ENCODE data around the gene AATF. TPM values are rescaled to one million over a fixed set of nuclear protein-coding genes. Genes with fewer than 3 reads are reported as not detected.

Gene AATF
- total and polyA plus RNA-seq, 12 donors, result 21.0 to 68.2 (median 41.1) TPM

GRCh38 chr17:37094391-37094790 is 145.6 kb downstream of the AATF start:
- Histone ChIP-seq H3K36me3 (replicated peaks in 1 of 2) (peaks cover 0 to 19% of the 10 kb centered on the region in 2 donors), H3K27ac (peak overlapping the region in 3 of 5 donors; percentile 13 to 45 (median 26)), H3K4me3 (no peak overlapping the region)

GRCh38 chr17:37096071-37096470 is 147.3 kb downstream of the AATF start:
- no peak for TF ChIP-seq CTCF (IDR thresholded peaks at IDR 0.05)
- TF ChIP-seq POLR2A (IDR thresholded peaks at IDR 0.05), result no peak
- no peak overlapping the region for H3K27ac ChIP-seq
- peaks cover 6 to 9% of the 10 kb centered on the region in 2 donors for H3K4me1 ChIP-seq (replicated peaks in 1 of 2)
- no peaks in the 10 kb centered on the region for H3K9me3 ChIP-seq (replicated peaks in 1 of 3)
- peaks cover 0 to 19% of the 10 kb centered on the region in 2 donors for H3K36me3 ChIP-seq (replicated peaks in 1 of 2)
- H3K27me3 ChIP-seq, result no peaks in the 10 kb centered on the region
- intact Hi-C loops (cut with DNase I), result no loop called here
- no peak overlapping the region for H3K4me3 ChIP-seq
- no peak for DNase-seq
- WGBS, 4 donors, result 95 to 100% (median 98%) methylated on average over 2 of the region's 2 CpGs

More at GRCh38 chr17:37094391-37094790, 145.6 kb downstream of the AATF start:
- Histone ChIP-seq H3K9me3 (replicated peaks in 1 of 3) (no peaks in the 10 kb centered on the region), H3K4me1 (replicated peaks in 1 of 2) (peaks cover 6 to 9% of the 10 kb centered on the region in 2 donors), H3K27me3 (no peaks in the 10 kb centered on the region)
- TF ChIP-seq CTCF (IDR thresholded peaks at IDR 0.05), result no peak
- no peak for DNase-seq
- intact Hi-C loops (cut with DNase I), result no loop called here
- WGBS, 4 donors, result 53 to 80% (median 61%) methylated on average over 2 to 4 of the region's 4 CpGs

- Histone ChIP-seq H3K4me3 (no peak overlapping the region), H3K36me3 (replicated peaks in 1 of 2) (peaks cover 0 to 19% of the 10 kb centered on the region in 2 donors), H3K27ac (no peak overlapping the region), H3K27me3 (no peaks in the 10 kb centered on the region), H3K9me3 (replicated peaks in 1 of 3) (no peaks in the 10 kb centered on the region), H3K4me1 (replicated peaks in 1 of 2) (peaks cover 6 to 9% of the 10 kb centered on the region in 2 donors)
- DNase-seq, result no peak
- intact Hi-C loops (cut with DNase I), result no loop called here
- WGBS, 4 donors, result 68 to 87% (median 77%) methylated on average over 2 of the region's 2 CpGs
- TF ChIP-seq POLR2A (IDR thresholded peaks at IDR 0.05), result no peak
- TF ChIP-seq CTCF (IDR thresholded peaks at IDR 0.05), result no peak
These were observed 148.4 kb downstream of the AATF start for GRCh38 chr17:37097154-37097553.

- H3K4me1 ChIP-seq (replicated peaks in 1 of 2), result peaks cover 6 to 9% of the 10 kb centered on the region in 2 donors
- H3K27ac ChIP-seq, result no peak overlapping the region
- TF ChIP-seq CTCF (IDR thresholded peaks at IDR 0.05) (no peak), POLR2A (IDR thresholded peaks at IDR 0.05) (no peak)
- intact Hi-C loops (cut with DNase I), result no loop called here
- H3K27me3 ChIP-seq, result no peaks in the 10 kb centered on the region
- no peak for DNase-seq
- peaks cover 0 to 19% of the 10 kb centered on the region in 2 donors for H3K36me3 ChIP-seq (replicated peaks in 1 of 2)
- H3K4me3 ChIP-seq, result no peak overlapping the region
- no peaks in the 10 kb centered on the region for H3K9me3 ChIP-seq (replicated peaks in 1 of 3)
- WGBS, 4 donors, result 88 to 96% (median 94%) methylated on average over 5 of the region's 5 CpGs
These were observed 149.4 kb downstream of the AATF start for GRCh38 chr17:37098152-37098551.

All from adrenal gland (tissue), 12 donors.